ENCODE measurements around the gene PHETA2.
"Not testable (repeated sequence)": the region's sequence is repeated elsewhere in the genome, so short reads cannot be mapped to it uniquely, and the experiment has no call there.

DNA sequence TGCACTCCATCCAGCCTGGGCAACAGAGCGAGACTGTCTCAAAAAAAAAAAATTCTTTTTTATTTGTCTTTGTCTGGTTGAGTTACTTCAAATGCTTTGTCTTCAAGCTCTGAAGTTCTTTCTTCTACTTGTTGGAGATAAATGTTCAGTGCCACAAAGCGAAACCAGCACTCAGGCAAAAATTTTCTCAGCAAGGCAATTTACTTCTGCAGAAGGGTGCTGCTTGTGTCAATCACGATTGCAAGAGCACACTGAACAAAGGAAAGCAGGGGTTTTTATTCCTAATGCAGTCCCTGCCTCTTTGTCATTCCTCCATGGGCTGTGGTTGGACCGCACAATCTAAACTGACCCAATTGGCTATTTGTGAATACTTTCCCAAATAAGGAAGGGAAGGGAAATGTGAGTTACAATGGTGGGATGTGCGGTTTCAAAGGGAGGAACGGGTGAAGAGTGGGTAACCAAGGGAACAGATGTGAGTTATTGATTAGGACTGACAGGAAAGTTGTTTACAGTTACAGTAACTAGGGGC lies 30.3 kb downstream of the PHETA2 start:
- TF ChIP-seq, protein P1, sequence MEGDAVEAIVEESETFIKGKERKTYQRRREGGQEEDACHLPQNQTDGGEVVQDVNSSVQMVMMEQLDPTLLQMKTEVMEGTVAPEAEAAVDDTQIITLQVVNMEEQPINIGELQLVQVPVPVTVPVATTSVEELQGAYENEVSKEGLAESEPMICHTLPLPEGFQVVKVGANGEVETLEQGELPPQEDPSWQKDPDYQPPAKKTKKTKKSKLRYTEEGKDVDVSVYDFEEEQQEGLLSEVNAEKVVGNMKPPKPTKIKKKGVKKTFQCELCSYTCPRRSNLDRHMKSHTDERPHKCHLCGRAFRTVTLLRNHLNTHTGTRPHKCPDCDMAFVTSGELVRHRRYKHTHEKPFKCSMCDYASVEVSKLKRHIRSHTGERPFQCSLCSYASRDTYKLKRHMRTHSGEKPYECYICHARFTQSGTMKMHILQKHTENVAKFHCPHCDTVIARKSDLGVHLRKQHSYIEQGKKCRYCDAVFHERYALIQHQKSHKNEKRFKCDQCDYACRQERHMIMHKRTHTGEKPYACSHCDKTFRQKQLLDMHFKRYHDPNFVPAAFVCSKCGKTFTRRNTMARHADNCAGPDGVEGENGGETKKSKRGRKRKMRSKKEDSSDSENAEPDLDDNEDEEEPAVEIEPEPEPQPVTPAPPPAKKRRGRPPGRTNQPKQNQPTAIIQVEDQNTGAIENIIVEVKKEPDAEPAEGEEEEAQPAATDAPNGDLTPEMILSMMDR (IDR thresholded peaks at IDR 0.05; ENCODE audit: insufficient read depth, low read length, poor library complexity, severe bottlenecking), result not testable (repeated sequence)
- not testable (repeated sequence) for TF ChIP-seq EZH2phosphoT487 (conservative IDR thresholded peaks at IDR 0.05; ENCODE audit: low read length)
